NT2/D1 (cell line): ENCODE data around the gene PTRH1.
A peak's percentile ranks its signal among the peaks of the same experiment; 100 is the strongest.

Experiments
- DNase-seq: peaks from one replicate; pipeline ENCODE4 v3.0.0-alpha.2; 2011; ENCODE audit warnings: low read depth, low spot score
- H3K27me3 ChIP-seq: 2 replicates; pipeline ENCODE4 v1.6.0; 2011; ENCODE audit warnings: mild to moderate bottlenecking; ENCODE audit not compliant: insufficient read length, insufficient read depth
- H3K36me3 ChIP-seq: 2 replicates; pipeline ENCODE4 v1.6.1; 2011; ENCODE audit warnings: mild to moderate bottlenecking, low read length, mixed read lengths; ENCODE audit not compliant: insufficient read depth, insufficient read length
- H3K4me1 ChIP-seq: 2 replicates; pipeline ENCODE4 v1.5.1; 2011; ENCODE audit not compliant: insufficient read depth, insufficient read length
- H3K4me3 ChIP-seq: 2 replicates; pipeline ENCODE4 v1.5.1; 2011; ENCODE audit warnings: low read depth; ENCODE audit not compliant: insufficient read length
- H3K9ac ChIP-seq: 2 replicates; pipeline ENCODE4 v1.6.0; 2011; ENCODE audit warnings: low read depth; ENCODE audit not compliant: insufficient read length
- H3K9me3 ChIP-seq: 2 replicates; pipeline ENCODE4 v1.5.1; 2011; ENCODE audit warnings: mild to moderate bottlenecking, low read length; ENCODE audit not compliant: insufficient read depth
- SUZ12 ChIP-seq: IDR thresholded peaks from 2 replicates; pipeline ENCODE4 v1.6.1; 2011; ENCODE audit not compliant: insufficient read length, insufficient read depth; ENCODE audit errors: extremely low read depth
- YY1 ChIP-seq: IDR thresholded peaks from 2 replicates; pipeline ENCODE4 v1.6.1; 2011; ENCODE audit not compliant: insufficient read length, insufficient read depth
- ZNF274 ChIP-seq: IDR thresholded peaks from 2 replicates; pipeline ENCODE4 v1.6.1; 2011; ENCODE audit warnings: mild to moderate bottlenecking, low read depth, low read length

PTRH1 gene

GRCh38 chr9:127749090-127749787 lies 33.8 kb upstream of the PTRH1 start:
- Histone ChIP-seq H3K9me3 (no peaks in the 10 kb centered on the region), H3K4me1 (peaks cover 2% of the 10 kb centered on the region), H3K9ac (no peak overlapping the region), H3K36me3 (peaks cover 43% of the 10 kb centered on the region), H3K27me3 (peaks cover 31% of the 10 kb centered on the region), H3K4me3 (no peak overlapping the region)
- TF ChIP-seq SUZ12, result no peak
- no peak for TF ChIP-seq YY1
- TF ChIP-seq ZNF274, result no peak
- no peak for DNase-seq

GRCh38 chr9:127746959-127747569 lies 31.6 kb upstream of the PTRH1 start:
- H3K9ac ChIP-seq, result no peak overlapping the region
- H3K4me3 ChIP-seq, result no peak overlapping the region
- H3K9me3 ChIP-seq, result no peaks in the 10 kb centered on the region
- no peak for DNase-seq
- H3K27me3 ChIP-seq, result peaks cover 9% of the 10 kb centered on the region
- TF ChIP-seq ZNF274 (no peak), YY1 (no peak), SUZ12 (no peak)
- H3K4me1 ChIP-seq, result peaks cover 5% of the 10 kb centered on the region
- H3K36me3 ChIP-seq, result peaks cover 44% of the 10 kb centered on the region

- H3K4me1 ChIP-seq, result peaks cover 12% of the 10 kb centered on the region
- no peak for DNase-seq
- peaks cover 38% of the 10 kb centered on the region for H3K36me3 ChIP-seq
- no peak for TF ChIP-seq YY1
- no peak for TF ChIP-seq SUZ12
- TF ChIP-seq ZNF274, result no peak
- no peaks in the 10 kb centered on the region for H3K27me3 ChIP-seq
- H3K9ac ChIP-seq, result no peak overlapping the region
- H3K9me3 ChIP-seq, result no peaks in the 10 kb centered on the region
- no peak overlapping the region for H3K4me3 ChIP-seq
Observed at GRCh38 chr9:127744398-127745110, 29.1 kb upstream of the PTRH1 start.

GRCh38 chr9:127742435-127743088 lies 27.1 kb upstream of the PTRH1 start:
- H3K4me1 ChIP-seq, result peaks cover 12% of the 10 kb centered on the region
- TF ChIP-seq YY1, result no peak
- TF ChIP-seq SUZ12, result no peak
- no peak for TF ChIP-seq ZNF274
- H3K9me3 ChIP-seq, result no peaks in the 10 kb centered on the region
- peak; percentile 77 for DNase-seq
- H3K36me3 ChIP-seq, result peaks cover 33% of the 10 kb centered on the region
- peak overlapping the region; percentile 2 for H3K9ac ChIP-seq
- no peaks in the 10 kb centered on the region for H3K27me3 ChIP-seq
- peak overlapping the region; percentile 30 for H3K4me3 ChIP-seq

GRCh38 chr9:127741831-127742434 lies 26.5 kb upstream of the PTRH1 start:
- Histone ChIP-seq H3K4me1 (peaks cover 12% of the 10 kb centered on the region), H3K27me3 (no peaks in the 10 kb centered on the region), H3K4me3 (peak overlapping the region; percentile 30), H3K36me3 (peaks cover 29% of the 10 kb centered on the region), H3K9ac (peak overlapping the region; percentile 67), H3K9me3 (no peaks in the 10 kb centered on the region)
- peak; percentile 83 for DNase-seq
- no peak for TF ChIP-seq ZNF274

- peaks cover 25% of the 10 kb centered on the region for H3K36me3 ChIP-seq
- H3K9ac ChIP-seq, result peak overlapping the region; percentile 11
- no peak for DNase-seq
- TF ChIP-seq ZNF274 (no peak), SUZ12 (no peak), YY1 (no peak)
- H3K4me3 ChIP-seq, result no peak overlapping the region
- no peaks in the 10 kb centered on the region for H3K9me3 ChIP-seq
- no peaks in the 10 kb centered on the region for H3K27me3 ChIP-seq
- peaks cover 9% of the 10 kb centered on the region for H3K4me1 ChIP-seq
Observed at GRCh38 chr9:127739614-127740330, 24.3 kb upstream of the PTRH1 start.
